GM13976 (cell line): ENCODE data around the gene BCAS4.

Experiments used
- DNase-seq: peaks from one replicate; pipeline ENCODE4 v3.0.0; 2012; ENCODE audit warnings: low spot score
- CTCF ChIP-seq: IDR thresholded peaks from 2 replicates; pipeline ENCODE4 v1.5.1; 2012; ENCODE audit warnings: borderline replicate concordance, mild to moderate bottlenecking; ENCODE audit not compliant: insufficient read depth; ENCODE audit errors: extremely low read depth, missing control alignments, control extremely low read depth
- in situ Hi-C: fragments of 300-500 bp; cut with MboI; formaldehyde crosslinking; loops from one replicate; pipeline ENCODE4 v1.12.0; 2022; ENCODE audit warnings: low sequenced_read_pairs, mixed read lengths, inconsistent platforms; ENCODE audit not compliant: unreplicated experiment

Gene BCAS4

DNA sequence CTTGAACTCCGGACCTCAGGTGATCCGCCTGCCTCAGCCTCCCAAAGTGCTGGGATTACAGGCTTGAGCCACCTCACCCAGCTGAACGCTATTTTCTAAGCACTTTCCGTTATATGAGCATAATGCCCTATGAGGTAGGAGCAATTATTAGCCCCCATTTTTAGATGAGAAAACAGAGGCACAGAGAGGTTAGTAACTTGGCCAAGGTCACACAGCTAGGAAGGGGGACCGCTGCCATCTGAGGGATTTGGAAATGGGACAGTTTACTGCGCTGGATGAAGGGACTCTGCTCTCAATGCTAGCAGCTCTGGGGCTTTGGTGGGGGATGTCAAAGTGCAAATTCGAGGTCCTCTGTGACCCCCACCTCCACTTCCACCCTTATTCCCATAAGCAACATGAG, 62.5 kb downstream of the BCAS4 start:
- DNase-seq, result no peak
- in situ Hi-C loops, result no loop called here
- TF ChIP-seq CTCF, result no peak

- in situ Hi-C loops, result no loop called here
- no peak for TF ChIP-seq CTCF
- no peak for DNase-seq
These were observed 63.7 kb downstream of the BCAS4 start for GRCh38 chr20:50858525-50858924.

DNA sequence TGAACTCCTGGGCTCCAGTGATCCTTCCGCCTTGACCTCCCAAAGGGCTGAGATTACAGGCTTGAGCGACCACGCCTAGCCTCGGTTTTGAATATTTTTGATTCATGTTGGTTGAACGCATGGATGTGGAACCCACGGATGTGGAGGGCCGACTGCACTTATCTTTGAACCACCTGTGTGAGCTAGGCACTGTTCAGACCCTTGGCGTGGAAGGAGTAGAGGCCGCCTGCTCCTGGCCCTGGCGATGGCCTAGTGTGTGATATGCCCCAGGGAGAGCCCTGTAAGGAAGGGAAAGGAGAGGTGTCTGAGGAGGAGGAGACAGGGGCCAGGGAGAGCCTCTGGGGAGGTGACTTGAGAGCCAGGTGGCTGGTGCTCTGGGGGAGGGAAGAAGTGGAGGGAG, 64.3 kb downstream of the BCAS4 start:
- in situ Hi-C loops, result no loop called here
- no peak for TF ChIP-seq CTCF

DNA sequence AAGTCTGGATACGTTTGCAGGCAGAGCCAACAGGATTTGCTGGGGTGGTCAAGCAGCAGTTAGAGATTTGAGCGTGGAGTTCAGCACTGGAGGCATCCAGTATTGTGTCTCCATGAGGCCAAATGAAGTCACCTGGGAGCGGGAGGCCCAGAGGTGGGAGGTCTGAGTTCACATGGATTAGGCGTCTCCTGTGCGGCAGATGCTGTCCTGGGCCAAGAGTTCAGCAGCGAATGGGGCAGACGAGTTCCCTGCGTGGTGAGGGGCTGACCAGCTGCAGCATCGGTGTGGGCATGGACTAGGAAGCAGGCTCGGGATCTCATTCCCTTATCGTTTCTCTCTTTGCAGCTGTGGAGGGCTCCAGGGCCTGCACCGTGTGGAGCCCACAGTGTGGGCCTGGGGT, 66.2 kb downstream of the BCAS4 start:
- no peak for DNase-seq
- no peak for TF ChIP-seq CTCF
- in situ Hi-C loops, result no loop called here

More for the DNA sequence above, 64.3 kb downstream of the BCAS4 start:
- DNase-seq, result no peak

DNA sequence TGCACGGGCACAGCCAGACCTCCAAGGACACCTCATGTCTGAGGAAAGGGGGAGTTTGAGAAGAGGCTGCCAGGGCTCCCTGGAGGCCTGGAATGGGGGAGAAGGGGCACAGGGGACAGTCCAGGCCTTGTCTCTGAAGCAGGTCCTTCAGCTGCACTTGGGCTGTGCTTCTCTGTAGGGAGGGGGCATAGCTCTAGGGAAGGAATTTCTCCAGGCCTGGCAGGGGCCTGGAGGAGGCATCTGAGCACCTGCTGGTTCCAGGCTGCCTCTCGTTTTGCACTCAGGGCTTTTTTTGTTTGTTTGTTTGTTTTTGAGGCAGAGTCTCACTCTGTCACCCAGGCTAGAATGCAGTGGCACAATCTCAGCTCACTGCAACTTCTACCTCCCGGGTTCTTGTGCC, 67.7 kb downstream of the BCAS4 start:
- DNase-seq, result no peak
- in situ Hi-C loops, result no loop called here
- TF ChIP-seq CTCF, result no peak

- TF ChIP-seq CTCF, result no peak
- no peak for DNase-seq
- in situ Hi-C loops, result no loop called here
These were observed 70.3 kb downstream of the BCAS4 start for GRCh38 chr20:50865114-50865513.

DNA sequence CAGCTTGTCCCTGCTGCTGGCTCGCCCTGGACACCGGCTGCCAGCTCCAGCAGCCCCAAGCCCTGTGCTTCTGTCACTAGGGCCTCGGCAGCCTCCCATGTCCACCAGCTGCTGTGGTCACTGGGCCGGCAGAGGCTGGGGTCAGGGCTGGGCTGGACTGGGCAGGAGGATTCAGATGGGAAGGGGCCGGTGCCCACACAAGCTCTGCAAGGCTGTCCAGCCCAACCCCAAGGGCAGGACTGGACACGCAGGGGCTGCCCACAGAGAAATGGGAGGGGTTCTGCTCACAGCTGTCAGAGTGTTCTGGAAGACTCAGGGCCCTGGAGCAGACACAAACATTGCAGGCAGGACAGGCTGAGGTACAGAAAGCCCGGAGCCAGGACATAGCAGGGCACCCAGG, 70.7 kb downstream of the BCAS4 start:
- in situ Hi-C loops, result no loop called here
- no peak for TF ChIP-seq CTCF
- no peak for DNase-seq
